SU-DHL-6 (cell line): ENCODE results near the gene ATP5PB.

ENCODE experiments used
- CTCF ChIP-seq: fragments of 200-600 bp; sonication (generic); IDR thresholded peaks from one replicate; pipeline ENCODE4 v1.5.1; 2017; ENCODE audit warnings: antibody characterized with exemption, mild to moderate bottlenecking, low read length, moderate library complexity; ENCODE audit not compliant: insufficient read depth, poor library complexity, severe bottlenecking
- EZH2phosphoT487 ChIP-seq: fragments of 200-600 bp; sonication (generic), shearing (Covaris generic); conservative IDR thresholded peaks from 2 replicates; pipeline ENCODE4 v1.6.1; 2018; ENCODE audit warnings: mild to moderate bottlenecking, antibody characterized with exemption, low read length, moderate library complexity, mixed read lengths

- no peak for TF ChIP-seq CTCF
- TF ChIP-seq EZH2phosphoT487, result no peak
These were observed 35.2 kb downstream of the ATP5PB start for GRCh38 chr1:111484391-111485026.
